ENCODE measurements around the gene PTGER3. TPM values are rescaled to one million over a fixed set of nuclear protein-coding genes. Genes with fewer than 3 reads are reported as not detected.

Gene PTGER3
- total RNA-seq, 1 experiment from 2014 or later = not detected

DNA sequence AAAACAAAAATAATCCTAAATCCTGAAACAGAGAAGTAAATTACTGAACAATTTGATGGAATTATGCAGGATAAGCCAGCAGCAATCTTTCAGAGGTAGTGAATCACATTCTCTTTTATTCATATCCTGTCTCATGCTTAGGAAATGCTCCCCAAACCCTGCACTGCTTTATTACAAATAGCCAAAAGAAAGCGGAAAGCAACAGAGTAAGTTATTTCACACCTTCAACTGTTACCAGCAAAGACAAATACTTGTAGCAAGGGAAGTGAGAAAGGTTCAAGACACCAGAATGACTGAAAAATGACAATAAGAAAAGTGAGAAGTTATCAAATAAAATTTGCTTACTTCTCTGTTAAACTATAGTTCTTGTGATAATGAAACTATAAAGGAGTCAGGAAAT is 27.1 kb upstream of the PTGER3 start:
- Mint-ChIP-seq H3K9me3 (ENCODE audit: unreplicated experiment) (no peaks in the 10 kb centered on the region), H3K4me1 (ENCODE audit: low read depth, unreplicated experiment) (no peaks in the 10 kb centered on the region), H3K4me3 (ENCODE audit: unreplicated experiment) (no peak overlapping the region), H3K27ac (ENCODE audit: unreplicated experiment) (no peak overlapping the region), H3K36me3 (ENCODE audit: insufficient read depth, unreplicated experiment) (peaks cover 58% of the 10 kb centered on the region), H3K27me3 (ENCODE audit: insufficient read depth, unreplicated experiment) (no peaks in the 10 kb centered on the region)
- ChIA-PET POLR2A (no interaction called here), CTCF (no interaction called here)
- Histone ChIP-seq H3K36me3 (ENCODE audit: control insufficient read depth, insufficient read depth, low read length) (no peaks in the 10 kb centered on the region; the same call in 1 of the 2 replicates), H3K27me3 (replicated peaks; ENCODE audit: control insufficient read depth, insufficient read depth, low read length) (no peaks in the 10 kb centered on the region), H3K9me3 (no peaks in the 10 kb centered on the region), H3K4me3 (ENCODE audit: low read depth, low read length) (no peak overlapping the region), H3K4me1 (no peaks in the 10 kb centered on the region)
- TF ChIP-seq, protein P1, sequence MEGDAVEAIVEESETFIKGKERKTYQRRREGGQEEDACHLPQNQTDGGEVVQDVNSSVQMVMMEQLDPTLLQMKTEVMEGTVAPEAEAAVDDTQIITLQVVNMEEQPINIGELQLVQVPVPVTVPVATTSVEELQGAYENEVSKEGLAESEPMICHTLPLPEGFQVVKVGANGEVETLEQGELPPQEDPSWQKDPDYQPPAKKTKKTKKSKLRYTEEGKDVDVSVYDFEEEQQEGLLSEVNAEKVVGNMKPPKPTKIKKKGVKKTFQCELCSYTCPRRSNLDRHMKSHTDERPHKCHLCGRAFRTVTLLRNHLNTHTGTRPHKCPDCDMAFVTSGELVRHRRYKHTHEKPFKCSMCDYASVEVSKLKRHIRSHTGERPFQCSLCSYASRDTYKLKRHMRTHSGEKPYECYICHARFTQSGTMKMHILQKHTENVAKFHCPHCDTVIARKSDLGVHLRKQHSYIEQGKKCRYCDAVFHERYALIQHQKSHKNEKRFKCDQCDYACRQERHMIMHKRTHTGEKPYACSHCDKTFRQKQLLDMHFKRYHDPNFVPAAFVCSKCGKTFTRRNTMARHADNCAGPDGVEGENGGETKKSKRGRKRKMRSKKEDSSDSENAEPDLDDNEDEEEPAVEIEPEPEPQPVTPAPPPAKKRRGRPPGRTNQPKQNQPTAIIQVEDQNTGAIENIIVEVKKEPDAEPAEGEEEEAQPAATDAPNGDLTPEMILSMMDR (IDR thresholded peaks at IDR 0.05; ENCODE audit: insufficient read depth in 1 of 2, low read depth in 1 of 2, low read length in 1 of 2, severe bottlenecking in 1 of 2, unreplicated experiment in 1 of 2) = no peak
- DNase-seq = no peak
- BruUV-seq (replicated peaks) = no TSS peak
- intact Hi-C loops (cut with micrococcal nuclease; ENCODE audit: unreplicated experiment) = no loop called here

DNA sequence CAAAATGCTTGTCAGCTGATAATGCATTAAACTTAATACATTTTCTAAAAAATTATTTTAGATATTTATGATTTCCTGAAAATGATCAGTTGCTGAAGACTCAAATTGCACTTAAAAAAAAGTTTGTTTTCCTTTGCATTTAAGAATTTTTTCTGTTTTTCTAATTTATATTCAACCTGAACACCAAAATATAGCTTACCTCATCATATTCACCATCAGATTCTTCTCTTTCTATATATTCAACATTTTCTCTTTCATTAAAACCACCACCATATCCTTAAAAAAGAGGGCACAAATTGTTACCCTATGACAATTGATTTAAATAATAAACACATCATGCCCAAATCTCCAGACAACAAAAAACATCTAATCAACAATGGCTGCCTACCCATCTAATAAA is 24.7 kb upstream of the PTGER3 start:
- Mint-ChIP-seq H3K4me3 (ENCODE audit: unreplicated experiment) (no peak overlapping the region), H3K9me3 (ENCODE audit: unreplicated experiment) (no peaks in the 10 kb centered on the region), H3K4me1 (ENCODE audit: low read depth, unreplicated experiment) (no peaks in the 10 kb centered on the region), H3K27me3 (ENCODE audit: insufficient read depth, unreplicated experiment) (no peaks in the 10 kb centered on the region), H3K27ac (ENCODE audit: unreplicated experiment) (no peak overlapping the region), H3K36me3 (ENCODE audit: insufficient read depth, unreplicated experiment) (peaks cover 70% of the 10 kb centered on the region)
- ChIA-PET CTCF (no interaction called here), POLR2A (no interaction called here)
- no peaks in the 10 kb centered on the region for H3K4me1 ChIP-seq
- no TSS peak for BruUV-seq (replicated peaks)
- no peak for DNase-seq
- intact Hi-C loops (cut with micrococcal nuclease; ENCODE audit: unreplicated experiment) = no loop called here
- H3K4me3 ChIP-seq (ENCODE audit: low read depth, low read length) = no peak overlapping the region
- TF ChIP-seq, protein P1 (IDR thresholded peaks at IDR 0.05; ENCODE audit: insufficient read depth in 1 of 2, low read depth in 1 of 2, low read length in 1 of 2, severe bottlenecking in 1 of 2, unreplicated experiment in 1 of 2) = no peak
- no peaks in the 10 kb centered on the region for H3K9me3 ChIP-seq
- no peaks in the 10 kb centered on the region for H3K27me3 ChIP-seq (replicated peaks; ENCODE audit: control insufficient read depth, insufficient read depth, low read length)
- H3K36me3 ChIP-seq (ENCODE audit: control insufficient read depth, insufficient read depth, low read length) = no peaks in the 10 kb centered on the region; the same call in 1 of the 2 replicates

- no peak for DNase-seq
- Mint-ChIP-seq H3K4me1 (ENCODE audit: low read depth, unreplicated experiment) (no peaks in the 10 kb centered on the region), H3K36me3 (ENCODE audit: insufficient read depth, unreplicated experiment) (peaks cover 70% of the 10 kb centered on the region), H3K27ac (ENCODE audit: unreplicated experiment) (no peak overlapping the region), H3K4me3 (ENCODE audit: unreplicated experiment) (no peak overlapping the region), H3K9me3 (ENCODE audit: unreplicated experiment) (no peaks in the 10 kb centered on the region), H3K27me3 (ENCODE audit: insufficient read depth, unreplicated experiment) (no peaks in the 10 kb centered on the region)
- Histone ChIP-seq H3K36me3 (ENCODE audit: control insufficient read depth, insufficient read depth, low read length) (no peaks in the 10 kb centered on the region; the same call in 1 of the 2 replicates), H3K27me3 (replicated peaks; ENCODE audit: control insufficient read depth, insufficient read depth, low read length) (no peaks in the 10 kb centered on the region), H3K9me3 (no peaks in the 10 kb centered on the region), H3K4me3 (ENCODE audit: low read depth, low read length) (no peak overlapping the region), H3K4me1 (no peaks in the 10 kb centered on the region)
- ChIA-PET CTCF (no interaction called here), POLR2A (no interaction called here)
- intact Hi-C loops (cut with micrococcal nuclease; ENCODE audit: unreplicated experiment) = no loop called here
- no TSS peak for BruUV-seq (replicated peaks)
- TF ChIP-seq, protein P1 (IDR thresholded peaks at IDR 0.05; ENCODE audit: insufficient read depth in 1 of 2, low read depth in 1 of 2, low read length in 1 of 2, severe bottlenecking in 1 of 2, unreplicated experiment in 1 of 2) = no peak
Measured at GRCh38 chr1:71071720-71072119, 24.1 kb upstream of the PTGER3 start.
